Measurements from ENCODE around the gene CHP1. TPM values are rescaled to one million over a fixed set of nuclear protein-coding genes. Genes with fewer than 3 reads are reported as not detected.
"Not testable (repeated sequence)": the region's sequence is repeated elsewhere in the genome, so short reads cannot be mapped to it uniquely, and the experiment has no call there.

The CHP1 gene
- total RNA-seq, 1 experiment from 2014 or later: 107 TPM

DNA sequence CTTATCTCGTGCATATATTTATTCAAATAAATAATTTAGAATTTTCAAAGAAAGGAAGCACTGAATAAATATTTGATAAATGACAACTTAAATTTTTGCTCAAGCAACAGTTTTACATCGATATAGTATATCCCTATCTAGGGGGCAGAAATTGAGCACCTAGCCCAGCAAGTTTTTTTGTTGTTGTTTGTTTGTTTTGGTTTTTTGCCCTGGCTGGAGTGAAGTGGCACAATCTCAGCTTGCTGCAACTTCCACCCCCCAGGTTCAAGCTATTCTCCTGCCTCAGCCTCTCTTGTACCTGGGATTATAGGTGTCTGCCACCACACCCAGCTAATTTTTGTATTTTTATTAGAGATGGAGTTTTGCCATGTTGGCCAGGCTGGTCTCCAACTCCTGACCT, 58.9 kb downstream of the CHP1 start:
- H3K9me2 ChIP-seq (replicated peaks; ENCODE audit: low read length): no peaks in the 10 kb centered on the region
- H2AFZ ChIP-seq (ENCODE audit: low read length): no peak overlapping the region
- H3K9ac ChIP-seq (ENCODE audit: low read length): no peak overlapping the region
- H3K79me2 ChIP-seq (ENCODE audit: low read length): peaks cover 37% of the 10 kb centered on the region
- no peaks in the 10 kb centered on the region for H3F3A ChIP-seq (ENCODE audit: low read length, unreplicated experiment)
- ChIA-PET CTCF (no interaction called here), POLR2A (ENCODE audit: unreplicated experiment) (no interaction called here)
- peaks cover 11% of the 10 kb centered on the region for H4K20me1 ChIP-seq (ENCODE audit: low read length)
- H3K9me3 ChIP-seq (ENCODE audit: low read length): no peaks in the 10 kb centered on the region
- H3K36me3 ChIP-seq (ENCODE audit: low read depth, low read length): peaks cover 39% of the 10 kb centered on the region
- peaks cover 15% of the 10 kb centered on the region for H3K4me1 ChIP-seq (ENCODE audit: insufficient read depth, low read length)
- ATAC-seq (no peak), DNase-seq (no peak)
- no TSS peak for BruUV-seq (replicated peaks)
- TF ChIP-seq EZH2 (IDR thresholded peaks at IDR 0.05; ENCODE audit: low read length, unreplicated experiment) (no peak), EZH2phosphoT487 (IDR thresholded peaks at IDR 0.05; ENCODE audit: borderline replicate concordance, low read length) (no peak)
- TF ChIP-seq, protein P1, sequence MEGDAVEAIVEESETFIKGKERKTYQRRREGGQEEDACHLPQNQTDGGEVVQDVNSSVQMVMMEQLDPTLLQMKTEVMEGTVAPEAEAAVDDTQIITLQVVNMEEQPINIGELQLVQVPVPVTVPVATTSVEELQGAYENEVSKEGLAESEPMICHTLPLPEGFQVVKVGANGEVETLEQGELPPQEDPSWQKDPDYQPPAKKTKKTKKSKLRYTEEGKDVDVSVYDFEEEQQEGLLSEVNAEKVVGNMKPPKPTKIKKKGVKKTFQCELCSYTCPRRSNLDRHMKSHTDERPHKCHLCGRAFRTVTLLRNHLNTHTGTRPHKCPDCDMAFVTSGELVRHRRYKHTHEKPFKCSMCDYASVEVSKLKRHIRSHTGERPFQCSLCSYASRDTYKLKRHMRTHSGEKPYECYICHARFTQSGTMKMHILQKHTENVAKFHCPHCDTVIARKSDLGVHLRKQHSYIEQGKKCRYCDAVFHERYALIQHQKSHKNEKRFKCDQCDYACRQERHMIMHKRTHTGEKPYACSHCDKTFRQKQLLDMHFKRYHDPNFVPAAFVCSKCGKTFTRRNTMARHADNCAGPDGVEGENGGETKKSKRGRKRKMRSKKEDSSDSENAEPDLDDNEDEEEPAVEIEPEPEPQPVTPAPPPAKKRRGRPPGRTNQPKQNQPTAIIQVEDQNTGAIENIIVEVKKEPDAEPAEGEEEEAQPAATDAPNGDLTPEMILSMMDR (conservative IDR thresholded peaks at IDR 0.05; ENCODE audit: low read depth, low read length): no peak
- no peak overlapping the region for H3K4me2 ChIP-seq (ENCODE audit: low read length)
- H3K4me3 ChIP-seq (ENCODE audit: low read length): no peak overlapping the region
- intact Hi-C loops (cut with micrococcal nuclease): no loop called here
- H3K27ac ChIP-seq (ENCODE audit: low read length): no peak overlapping the region
- no peaks in the 10 kb centered on the region for H3K27me3 ChIP-seq (ENCODE audit: low read length)

DNA sequence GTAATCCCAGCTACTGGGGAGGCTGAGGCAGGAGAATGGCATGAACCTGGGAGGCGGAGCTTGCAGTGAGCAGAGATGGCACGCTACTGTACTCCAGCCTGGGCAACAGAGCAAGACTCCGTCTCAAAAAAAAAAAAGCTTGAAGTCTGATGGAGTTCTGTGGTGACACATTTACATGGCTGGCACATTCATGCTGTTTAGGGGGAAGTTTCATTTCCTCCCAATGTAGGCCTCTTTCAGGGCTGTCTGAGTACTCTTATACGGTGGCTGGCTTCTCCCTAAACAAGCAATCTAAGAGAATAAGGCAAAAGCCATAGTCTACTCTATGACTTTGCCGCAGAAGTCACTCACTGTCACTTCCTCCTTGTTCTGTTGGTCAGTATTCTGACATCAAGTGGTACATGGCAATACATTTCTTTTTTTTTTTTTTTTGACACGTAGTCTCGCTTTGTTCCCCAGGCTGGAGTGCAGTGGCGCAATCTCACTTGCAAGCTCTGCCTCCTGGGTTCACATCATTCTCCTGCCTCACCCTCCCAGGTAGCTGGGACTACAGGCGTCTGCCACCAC, 60.1 kb downstream of the CHP1 start:
- Histone ChIP-seq H3K9ac (ENCODE audit: low read length) (no peak overlapping the region), H3K27me3 (ENCODE audit: low read length) (no peaks in the 10 kb centered on the region), H3F3A (ENCODE audit: low read length, unreplicated experiment) (no peaks in the 10 kb centered on the region), H3K9me2 (replicated peaks; ENCODE audit: low read length) (no peaks in the 10 kb centered on the region), H3K36me3 (ENCODE audit: low read depth, low read length) (peaks cover 28% of the 10 kb centered on the region), H3K4me1 (ENCODE audit: insufficient read depth, low read length) (peaks cover 5% of the 10 kb centered on the region; the same call in 1 of the 2 replicates), H3K4me2 (ENCODE audit: low read length) (no peak overlapping the region), H4K20me1 (ENCODE audit: low read length) (peaks cover 5% of the 10 kb centered on the region; the same call in 1 of the 2 replicates), H3K9me3 (ENCODE audit: low read length) (no peaks in the 10 kb centered on the region), H2AFZ (ENCODE audit: low read length) (no peak overlapping the region), H3K27ac (ENCODE audit: low read length) (no peak overlapping the region), H3K79me2 (ENCODE audit: low read length) (peaks cover 25% of the 10 kb centered on the region), H3K4me3 (ENCODE audit: low read length) (no peak overlapping the region)
- ATAC-seq (no peak), DNase-seq (no peak)
- BruUV-seq (replicated peaks): no TSS peak
- ChIA-PET POLR2A (ENCODE audit: unreplicated experiment) (no interaction called here), CTCF (no interaction called here)
- intact Hi-C loops (cut with micrococcal nuclease): no loop called here
- TF ChIP-seq, protein P1 (conservative IDR thresholded peaks at IDR 0.05; ENCODE audit: low read depth, low read length): no peak
- TF ChIP-seq EZH2 (IDR thresholded peaks at IDR 0.05; ENCODE audit: low read length, unreplicated experiment): no peak
- TF ChIP-seq EZH2phosphoT487 (IDR thresholded peaks at IDR 0.05; ENCODE audit: borderline replicate concordance, low read length): no peak

DNA sequence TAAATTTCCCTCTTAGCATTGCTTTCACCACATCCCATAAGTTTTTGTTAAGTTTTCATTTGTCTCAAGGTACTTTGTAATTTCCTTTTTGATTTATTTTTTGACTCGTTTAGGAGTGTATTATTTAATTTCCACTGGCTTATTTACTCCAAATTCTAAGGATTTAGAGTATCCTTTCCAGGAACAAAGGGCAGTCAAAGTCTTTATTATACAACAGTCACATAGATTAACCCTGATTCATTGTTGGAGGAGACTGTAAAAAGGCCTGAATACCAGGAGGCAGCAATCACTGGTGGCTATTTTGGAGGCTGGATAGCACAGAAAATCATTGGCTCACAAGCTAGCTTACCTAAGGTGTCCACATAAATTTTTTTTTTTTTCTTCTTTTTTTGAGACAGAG, 61.5 kb downstream of the CHP1 start:
- TF ChIP-seq, protein P1 (conservative IDR thresholded peaks at IDR 0.05; ENCODE audit: low read depth, low read length): no peak
- TF ChIP-seq EZH2phosphoT487 (IDR thresholded peaks at IDR 0.05; ENCODE audit: borderline replicate concordance, low read length): no peak
- DNase-seq: no peak
- H3K27me3 ChIP-seq (ENCODE audit: low read length): no peaks in the 10 kb centered on the region
- intact Hi-C loops (cut with micrococcal nuclease): no loop called here
- no TSS peak for BruUV-seq (replicated peaks)
- CTCF ChIA-PET: no interaction called here
- POLR2A ChIA-PET (ENCODE audit: unreplicated experiment): no interaction called here
- no peaks in the 10 kb centered on the region for H3K4me1 ChIP-seq (ENCODE audit: insufficient read depth, low read length)
- H4K20me1 ChIP-seq (ENCODE audit: low read length): peaks cover 5% of the 10 kb centered on the region; the same call in 1 of the 2 replicates
- H3F3A ChIP-seq (ENCODE audit: low read length, unreplicated experiment): no peaks in the 10 kb centered on the region
- H2AFZ ChIP-seq (ENCODE audit: low read length): no peak overlapping the region
- H3K9me2 ChIP-seq (replicated peaks; ENCODE audit: low read length): no peaks in the 10 kb centered on the region
- H3K36me3 ChIP-seq (ENCODE audit: low read depth, low read length): peaks cover 14% of the 10 kb centered on the region
- H3K4me2 ChIP-seq (ENCODE audit: low read length): no peak overlapping the region
- H3K9ac ChIP-seq (ENCODE audit: low read length): no peak overlapping the region
- H3K9me3 ChIP-seq (ENCODE audit: low read length): no peaks in the 10 kb centered on the region
- peaks cover 12% of the 10 kb centered on the region for H3K79me2 ChIP-seq (ENCODE audit: low read length)
- no peak for ATAC-seq
- H3K27ac ChIP-seq (ENCODE audit: low read length): no peak overlapping the region
- no peak overlapping the region for H3K4me3 ChIP-seq (ENCODE audit: low read length)

DNA sequence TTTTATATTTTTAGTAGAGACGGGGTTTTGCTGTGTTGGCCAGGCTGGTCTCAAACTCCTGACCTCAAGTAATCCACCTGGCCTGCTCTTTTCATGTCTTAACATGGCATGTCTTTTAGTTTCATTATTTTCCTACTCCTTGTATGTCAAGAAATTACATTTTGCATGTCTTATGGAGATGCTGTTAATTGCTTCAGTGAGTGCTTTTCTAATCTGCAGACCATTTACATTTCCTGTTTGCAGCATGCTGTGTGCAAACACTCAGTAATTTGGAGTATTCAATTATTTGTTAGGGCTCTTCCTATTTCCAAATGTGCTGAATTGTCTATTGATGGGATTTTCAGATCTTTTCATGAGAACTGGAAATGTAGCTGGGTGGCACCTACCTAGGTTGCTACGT, 70.1 kb downstream of the CHP1 start:
- intact Hi-C loops (cut with micrococcal nuclease); H3K4me2 ChIP-seq (ENCODE audit: low read length); DNase-seq; ATAC-seq; POLR2A ChIA-PET (ENCODE audit: unreplicated experiment); H3K4me1 ChIP-seq (ENCODE audit: insufficient read depth, low read length); H3K4me3 ChIP-seq (ENCODE audit: low read length); H3K27ac ChIP-seq (ENCODE audit: low read length); H3K9me3 ChIP-seq (ENCODE audit: low read length); H3K9me2 ChIP-seq (replicated peaks; ENCODE audit: low read length); H3K27me3 ChIP-seq (ENCODE audit: low read length); H3F3A ChIP-seq (ENCODE audit: low read length, unreplicated experiment); CTCF ChIA-PET; H3K79me2 ChIP-seq (ENCODE audit: low read length); H4K20me1 ChIP-seq (ENCODE audit: low read length); BruUV-seq (replicated peaks); H2AFZ ChIP-seq (ENCODE audit: low read length); H3K9ac ChIP-seq (ENCODE audit: low read length): not testable (repeated sequence)
- peaks cover 11% of the 10 kb centered on the region for H3K36me3 ChIP-seq (ENCODE audit: low read depth, low read length)
